Sigmoid colon (tissue), 7 donors: Measurements from ENCODE around the gene LDLRAD3. TPM values are rescaled to one million over a fixed set of nuclear protein-coding genes. Genes with fewer than 3 reads are reported as not detected.

ENCODE experiments used
- DNase-seq: peaks from one replicate; pipeline ENCODE4 v3.0.0-alpha.2; 2019
- H3K27ac ChIP-seq, 4 donors: fragments of 200-600 bp; sonication (generic); one replicate each; pipeline ENCODE4 v1.5.1; 2016 to 2019; ENCODE audit warnings: mild to moderate bottlenecking in 1 of 4
- H3K27me3 ChIP-seq, 3 donors: fragments of 200-600 bp; sonication (generic); one replicate each; pipeline ENCODE4 v1.5.1; 2019; ENCODE audit warnings: mild to moderate bottlenecking in 1 of 3
- H3K36me3 ChIP-seq, 4 donors: fragments of 200-600 bp; sonication (generic); one replicate each; pipeline ENCODE4 v1.5.1; 2016 to 2019
- H3K4me1 ChIP-seq, 4 donors: fragments of 200-600 bp; sonication (generic); one replicate each; pipeline ENCODE4 v1.5.1; 2017 to 2019
- H3K4me3 ChIP-seq, 4 donors: fragments of 200-600 bp; sonication (generic); one replicate each; pipeline ENCODE4 v1.5.1; 2017 to 2019; ENCODE audit warnings: mild to moderate bottlenecking in 2 of 4, moderate library complexity in 1 of 4
- H3K9me3 ChIP-seq, 4 donors: fragments of 200-600 bp in 3 of 4; sonication (generic) in 3 of 4; one replicate each; pipeline versions ENCODE4 v1.5.1 to v1.6.1; 2013 to 2019
- CTCF ChIP-seq, 4 experiments: fragments of 450-650 bp in 3 of 4; fragments of 200-600 bp in 1 of 4; IDR thresholded peaks; one replicate each; pipeline ENCODE4 v1.5.1; 2016 to 2019; ENCODE audit warnings: antibody characterized with exemption in 4 of 4, mild to moderate bottlenecking in 3 of 4, moderate library complexity in 2 of 4
- EP300 ChIP-seq, 4 donors: sonication (generic); formaldehyde crosslinking; IDR thresholded peaks; one replicate each; pipeline ENCODE4 v1.6.1; 2017; ENCODE audit warnings: antibody characterized with exemption in 4 of 4
- POLR2A ChIP-seq, 2 donors: fragments of 450-650 bp; IDR thresholded peaks; one replicate each; pipeline ENCODE4 v1.6.1; 2016; ENCODE audit warnings: antibody characterized with exemption in 2 of 2, mild to moderate bottlenecking in 2 of 2, moderate library complexity in 2 of 2
- POLR2AphosphoS5 ChIP-seq, 4 donors: sonication (generic); formaldehyde crosslinking; IDR thresholded peaks; one replicate each; pipeline ENCODE4 v1.6.1; 2017; ENCODE audit warnings: antibody characterized with exemption in 4 of 4
- WGBS, 2 donors: extraction: QIAGEN DNeasy Blood & Tissue Kit; methylation state at CpG; one replicate each; pipeline ENCODE4 v1.1.7; 2013; 5-methylcytosine and 5-hydroxymethylcytosine counted together
- intact Hi-C: fragments of 100-400 bp; cut with DNase I; formaldehyde crosslinking; loops from one replicate; pipeline ENCODE4 v1.15.1; 2023
- polyA plus RNA-seq, 3 donors: library from polyadenylated mRNA; stranded (reverse); fragments of 200-250 nt; gene quantifications; one replicate each; pipeline ENCODE4 v1.2.3, GENCODE V29; 2013
- total RNA-seq, 4 donors: library from RNA; depleted of rRNA; stranded (reverse); fragments of >200 nt; gene quantifications; one replicate each; pipeline ENCODE4 v1.1.0, GENCODE V29; 2016
- donor health status: healthy with polysubstance abuse.
- donor health status: Bipolar disorder and iron deficiency.
- donor health status: healthy.

LDLRAD3 gene
- total and polyA plus RNA-seq, 7 donors, result 0.23 to 23.4 (median 10.2) TPM

DNA sequence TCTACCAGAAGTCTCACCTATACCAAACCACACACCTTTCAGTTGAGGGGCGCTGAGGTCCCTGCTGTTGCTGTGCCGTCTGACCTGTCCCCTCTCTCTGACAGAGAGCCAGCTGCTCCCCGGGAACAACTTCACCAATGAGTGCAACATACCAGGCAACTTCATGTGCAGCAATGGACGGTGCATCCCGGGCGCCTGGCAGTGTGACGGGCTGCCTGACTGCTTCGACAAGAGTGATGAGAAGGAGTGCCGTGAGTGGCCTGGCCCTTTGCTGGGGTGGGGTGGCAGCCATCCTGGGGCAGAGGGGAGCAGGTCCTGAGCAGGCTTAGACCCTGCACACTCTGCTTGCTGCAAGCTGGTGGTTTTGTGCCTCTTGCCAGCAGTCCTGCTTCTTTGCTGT is 92.1 kb downstream of the LDLRAD3 start:
- Histone ChIP-seq H3K4me1 (peaks cover 0 to 30% (median 14%) of the 10 kb centered on the region in 4 donors), H3K9me3 (no peaks in the 10 kb centered on the region), H3K27me3 (no peaks in the 10 kb centered on the region), H3K27ac (no peak overlapping the region), H3K4me3 (no peak overlapping the region), H3K36me3 (no peaks in the 10 kb centered on the region)
- no peak for DNase-seq
- WGBS, 2 donors, result 90 to 92% methylated on average over 9 of the region's 9 CpGs
- intact Hi-C loops, result no loop called here
- TF ChIP-seq POLR2A (IDR thresholded peaks at IDR 0.05), result no peak
- TF ChIP-seq EP300 (IDR thresholded peaks at IDR 0.05), result no peak
- TF ChIP-seq POLR2AphosphoS5 (IDR thresholded peaks at IDR 0.05), result no peak
- TF ChIP-seq CTCF (IDR thresholded peaks at IDR 0.05), result no peak

GRCh38 chr11:36037031-36037430 is 93.2 kb downstream of the LDLRAD3 start:
- H3K27ac ChIP-seq, result no peak overlapping the region
- H3K27me3 ChIP-seq, result no peaks in the 10 kb centered on the region
- H3K36me3 ChIP-seq, result no peaks in the 10 kb centered on the region
- no peak overlapping the region for H3K4me3 ChIP-seq
- H3K9me3 ChIP-seq, result no peaks in the 10 kb centered on the region
- TF ChIP-seq CTCF (IDR thresholded peaks at IDR 0.05) (no peak), POLR2A (IDR thresholded peaks at IDR 0.05) (no peak), POLR2AphosphoS5 (IDR thresholded peaks at IDR 0.05) (no peak), EP300 (IDR thresholded peaks at IDR 0.05) (no peak)
- intact Hi-C loops, result no loop called here
- 52 to 76% methylated on average over 7 of the region's 7 CpGs for WGBS, 2 donors
- DNase-seq, result no peak
- H3K4me1 ChIP-seq, result peaks cover 0 to 24% (median 9%) of the 10 kb centered on the region in 4 donors

- Histone ChIP-seq H3K4me3 (no peak overlapping the region), H3K36me3 (no peaks in the 10 kb centered on the region), H3K27me3 (no peaks in the 10 kb centered on the region), H3K9me3 (no peaks in the 10 kb centered on the region), H3K27ac (no peak overlapping the region), H3K4me1 (peaks cover 0 to 24% (median 9%) of the 10 kb centered on the region in 4 donors)
- intact Hi-C loops, result no loop called here
- 88 to 90% methylated on average over 3 of the region's 3 CpGs for WGBS, 2 donors
- no peak for TF ChIP-seq POLR2AphosphoS5 (IDR thresholded peaks at IDR 0.05)
- no peak for TF ChIP-seq CTCF (IDR thresholded peaks at IDR 0.05)
- TF ChIP-seq EP300 (IDR thresholded peaks at IDR 0.05), result no peak
- no peak for TF ChIP-seq POLR2A (IDR thresholded peaks at IDR 0.05)
- DNase-seq, result no peak
Observed at GRCh38 chr11:36038541-36038940, 94.7 kb downstream of the LDLRAD3 start.

- Histone ChIP-seq H3K27me3 (no peaks in the 10 kb centered on the region), H3K36me3 (no peaks in the 10 kb centered on the region), H3K4me3 (no peak overlapping the region), H3K9me3 (no peaks in the 10 kb centered on the region), H3K4me1 (peaks cover 0 to 24% (median 9%) of the 10 kb centered on the region in 4 donors), H3K27ac (no peak overlapping the region)
- 71 to 77% methylated on average over 4 of the region's 4 CpGs for WGBS, 2 donors
- intact Hi-C loops, result no loop called here
- no peak for DNase-seq
- no peak for TF ChIP-seq POLR2AphosphoS5 (IDR thresholded peaks at IDR 0.05)
- TF ChIP-seq POLR2A (IDR thresholded peaks at IDR 0.05), result no peak
- TF ChIP-seq CTCF (IDR thresholded peaks at IDR 0.05), result no peak
- no peak for TF ChIP-seq EP300 (IDR thresholded peaks at IDR 0.05)
Observed at GRCh38 chr11:36039471-36039870, 95.6 kb downstream of the LDLRAD3 start.

DNA sequence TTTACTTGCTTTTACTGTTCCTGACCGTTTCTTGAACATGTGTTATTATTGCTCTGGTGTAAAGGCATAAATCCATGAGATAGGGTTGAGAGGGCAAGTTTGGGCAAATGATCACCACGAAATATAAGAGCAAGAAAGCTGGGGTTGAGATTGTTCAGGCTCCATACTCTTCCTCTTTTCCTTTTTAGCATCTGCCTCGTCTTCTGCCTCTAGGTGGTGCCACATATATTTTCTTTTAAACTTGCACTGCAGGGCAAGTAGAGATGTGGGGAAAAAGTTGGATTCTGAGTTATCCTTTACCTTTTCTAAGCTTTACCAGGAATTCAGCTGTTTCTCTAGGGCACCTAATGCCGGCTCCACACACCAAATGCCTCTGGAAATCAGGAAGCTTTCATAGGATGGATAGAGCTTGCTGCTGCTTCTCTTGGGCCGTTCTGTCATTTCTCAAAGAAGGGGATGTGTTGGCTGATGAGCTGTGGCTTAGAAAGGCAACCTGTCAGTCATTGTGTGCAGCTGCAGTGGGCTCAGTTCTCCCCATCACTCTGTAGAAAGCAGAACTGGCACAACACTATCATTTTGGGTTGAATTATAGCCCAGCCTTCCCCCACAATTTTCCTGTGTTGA is 98.2 kb downstream of the LDLRAD3 start:
- WGBS, 2 donors, result 60 to 62% methylated on average over 5 of the region's 5 CpGs
- H3K27me3 ChIP-seq, result no peaks in the 10 kb centered on the region
- H3K4me1 ChIP-seq, result peaks cover 0 to 7% (median 3%) of the 10 kb centered on the region in 4 donors
- no peaks in the 10 kb centered on the region for H3K9me3 ChIP-seq
- intact Hi-C loops, result no loop called here
- no peak for TF ChIP-seq CTCF (IDR thresholded peaks at IDR 0.05)
- TF ChIP-seq EP300 (IDR thresholded peaks at IDR 0.05), result no peak
- TF ChIP-seq POLR2A (IDR thresholded peaks at IDR 0.05), result no peak
- no peak for TF ChIP-seq POLR2AphosphoS5 (IDR thresholded peaks at IDR 0.05)
- no peaks in the 10 kb centered on the region for H3K36me3 ChIP-seq
- no peak overlapping the region for H3K4me3 ChIP-seq
- H3K27ac ChIP-seq, result no peak overlapping the region
- DNase-seq, result no peak
